ENCODE data around the gene VWA7.
"Not testable (repeated sequence)": the region's sequence is repeated elsewhere in the genome, so short reads cannot be mapped to it uniquely, and the experiment has no call there.

GRCh38 chr6:31817929-31818511 lies 40.9 kb upstream of the VWA7 start:
- TF ChIP-seq, protein P1, sequence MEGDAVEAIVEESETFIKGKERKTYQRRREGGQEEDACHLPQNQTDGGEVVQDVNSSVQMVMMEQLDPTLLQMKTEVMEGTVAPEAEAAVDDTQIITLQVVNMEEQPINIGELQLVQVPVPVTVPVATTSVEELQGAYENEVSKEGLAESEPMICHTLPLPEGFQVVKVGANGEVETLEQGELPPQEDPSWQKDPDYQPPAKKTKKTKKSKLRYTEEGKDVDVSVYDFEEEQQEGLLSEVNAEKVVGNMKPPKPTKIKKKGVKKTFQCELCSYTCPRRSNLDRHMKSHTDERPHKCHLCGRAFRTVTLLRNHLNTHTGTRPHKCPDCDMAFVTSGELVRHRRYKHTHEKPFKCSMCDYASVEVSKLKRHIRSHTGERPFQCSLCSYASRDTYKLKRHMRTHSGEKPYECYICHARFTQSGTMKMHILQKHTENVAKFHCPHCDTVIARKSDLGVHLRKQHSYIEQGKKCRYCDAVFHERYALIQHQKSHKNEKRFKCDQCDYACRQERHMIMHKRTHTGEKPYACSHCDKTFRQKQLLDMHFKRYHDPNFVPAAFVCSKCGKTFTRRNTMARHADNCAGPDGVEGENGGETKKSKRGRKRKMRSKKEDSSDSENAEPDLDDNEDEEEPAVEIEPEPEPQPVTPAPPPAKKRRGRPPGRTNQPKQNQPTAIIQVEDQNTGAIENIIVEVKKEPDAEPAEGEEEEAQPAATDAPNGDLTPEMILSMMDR (IDR thresholded peaks at IDR 0.05): not testable (repeated sequence)
- not testable (repeated sequence) for TF ChIP-seq ELF1 (IDR thresholded peaks at IDR 0.05); RAD21 (IDR thresholded peaks at IDR 0.05; ENCODE audit: low read length); PBX3 (IDR thresholded peaks at IDR 0.05); POLR2AphosphoS5 (IDR thresholded peaks at IDR 0.05; ENCODE audit: low read depth, low read length); YY1 (IDR thresholded peaks at IDR 0.05; ENCODE audit: low read depth); REST (IDR thresholded peaks at IDR 0.05; ENCODE audit: low read depth, low read length); RCOR1 (IDR thresholded peaks at IDR 0.05; ENCODE audit: low read length); SMC3 (IDR thresholded peaks at IDR 0.05; ENCODE audit: low read depth, low read length); GATA2 (CRISPR knock-in tag; IDR thresholded peaks at IDR 0.05); JUND (IDR thresholded peaks at IDR 0.05)

All from SK-N-SH (cell line).